GM23338 (cell line): ENCODE measurements around the gene ARPC1A. TPM values are rescaled to one million over a fixed set of nuclear protein-coding genes. Genes with fewer than 3 reads are reported as not detected.
A peak's percentile ranks its signal among the peaks of the same experiment; 100 is the strongest.

Experiments
- ATAC-seq: fragments of 200-7000 bp; cut with Tn5 transposase; 3 replicates; pipeline ENCODE4 v1.9.1; 2020
- DNase-seq: peaks from one replicate; pipeline ENCODE4 v3.0.0-alpha.2; 2015; ENCODE audit warnings: low spot score
- H2AFZ ChIP-seq: fragments of 200-600 bp; sonication (generic); 2 replicates; pipeline ENCODE4 v1.8.0; 2016; ENCODE audit warnings: antibody characterized with exemption, mild to moderate bottlenecking, moderate library complexity
- H3F3A ChIP-seq: fragments of 200-600 bp; sonication (generic); replicated peaks from 2 replicates; pipeline ENCODE4 v1.8.0; 2017; ENCODE audit warnings: antibody characterized with exemption, mixed run types, low read depth
- H3K27ac ChIP-seq: fragments of 200-600 bp; sonication (generic); 2 replicates; pipeline ENCODE4 v1.6.1; 2016; ENCODE audit warnings: low read depth
- H3K27me3 ChIP-seq: fragments of 200-600 bp; sonication (generic); 2 replicates; pipeline ENCODE4 v1.8.0; 2016; ENCODE audit warnings: mild to moderate bottlenecking, mixed run types, moderate library complexity; ENCODE audit not compliant: insufficient read depth
- H3K36me3 ChIP-seq: fragments of 200-600 bp; sonication (generic); 2 replicates; pipeline ENCODE4 v1.8.0; 2016; ENCODE audit warnings: mild to moderate bottlenecking; ENCODE audit not compliant: insufficient read depth
- H3K4me1 ChIP-seq: fragments of 200-600 bp; sonication (generic); 2 replicates; pipeline ENCODE4 v1.8.0; 2016; ENCODE audit warnings: mild to moderate bottlenecking, moderate library complexity; ENCODE audit not compliant: insufficient read depth
- H3K4me2 ChIP-seq: fragments of 200-600 bp; sonication (generic); 2 replicates; pipeline ENCODE4 v1.7.1; 2017; ENCODE audit warnings: mixed run types
- H3K4me3 ChIP-seq: fragments of 200-600 bp; sonication (generic); 2 replicates; pipeline ENCODE4 v1.6.1; 2016; ENCODE audit warnings: mixed run types
- H3K79me2 ChIP-seq: fragments of 200-600 bp; sonication (generic); replicated peaks from 2 replicates; pipeline ENCODE4 v1.8.0; 2017; ENCODE audit warnings: mild to moderate bottlenecking; ENCODE audit not compliant: insufficient read depth
- H3K9me2 ChIP-seq: fragments of 200-600 bp; sonication (generic); 2 replicates; pipeline ENCODE4 v1.8.0; 2017; ENCODE audit not compliant: insufficient read depth
- H4K20me1 ChIP-seq: fragments of 200-600 bp; sonication (generic); replicated peaks from 2 replicates; pipeline ENCODE4 v1.8.0; 2017; ENCODE audit warnings: mild to moderate bottlenecking; ENCODE audit not compliant: insufficient read depth
- H3K27ac Mint-ChIP-seq: 2 replicates; pipeline ENCODE4 v1.8.0; 2020; ENCODE audit warnings: inconsistent platforms, mild to moderate bottlenecking, moderate library complexity, mixed read lengths
- H3K27me3 Mint-ChIP-seq: 3 replicates; pipeline ENCODE4 v1.8.0; 2022; ENCODE audit warnings: low read depth, mild to moderate bottlenecking, moderate library complexity, mixed read lengths, inconsistent platforms; ENCODE audit not compliant: insufficient read depth, poor library complexity
- H3K36me3 Mint-ChIP-seq: 3 replicates; pipeline ENCODE4 v1.8.0; 2021; ENCODE audit warnings: low read depth, mild to moderate bottlenecking, inconsistent platforms, moderate library complexity, mixed read lengths
- H3K4me1 Mint-ChIP-seq: 3 replicates; pipeline ENCODE4 v1.8.0; 2020; ENCODE audit warnings: mild to moderate bottlenecking, inconsistent platforms, mixed read lengths
- H3K4me3 Mint-ChIP-seq: 3 replicates; pipeline ENCODE4 v1.8.0; 2021; ENCODE audit warnings: moderate library complexity, mild to moderate bottlenecking, inconsistent platforms, mixed read lengths
- H3K9me3 Mint-ChIP-seq: 3 replicates; pipeline ENCODE4 v1.8.0; 2020; ENCODE audit warnings: moderate library complexity, mild to moderate bottlenecking, inconsistent platforms, mixed read lengths
- CTCF ChIP-seq, 2 experiments: fragments of 200-600 bp in 1 of 2; sonication (generic) in 1 of 2; conservative IDR thresholded peaks; 2 replicates each; pipeline versions ENCODE4 v1.5.1 to v1.6.1; 2016 to 2017; ENCODE audit warnings: antibody characterized with exemption in 2 of 2, low read depth in 2 of 2, mild to moderate bottlenecking in 2 of 2, moderate library complexity in 1 of 2
- JUNB ChIP-seq: IDR thresholded peaks from one replicate; pipeline ENCODE4 v1.6.1; 2016; ENCODE audit warnings: antibody characterized with exemption; ENCODE audit not compliant: unreplicated experiment
- NANOG ChIP-seq: IDR thresholded peaks from 2 replicates; pipeline ENCODE4 v1.6.1; 2016; ENCODE audit warnings: antibody characterized with exemption, borderline replicate concordance
- STAT1 ChIP-seq: IDR thresholded peaks from one replicate; pipeline ENCODE4 v1.6.1; 2016; ENCODE audit warnings: antibody characterized with exemption; ENCODE audit not compliant: unreplicated experiment
- ZNF462 ChIP-seq: fragments of 250-450 bp; sonication (Bioruptor Pico); IDR thresholded peaks from 2 replicates; pipeline ENCODE4 v1.5.0; 2020; ENCODE audit warnings: mild to moderate bottlenecking, moderate library complexity
- polyA plus RNA-seq: library from polyadenylated mRNA; unstranded; fragments of >200 nt; fragmentation: Nextera tagmentation; extraction: Ambion mirVana; gene quantifications from 2 replicates; pipeline ENCODE4 v1.2.1, GENCODE V29; 2016
- total RNA-seq: library from RNA; depleted of rRNA; stranded (reverse); fragments of >200 nt; shearing (Covaris generic); gene quantifications from 2 replicates; pipeline ENCODE4 v1.2.3, GENCODE V29; 2014

ARPC1A gene
- total and polyA plus RNA-seq, 2 experiments from 2014 or later = 108 to 210 TPM

GRCh38 chr7:99407872-99408378, 82.2 kb downstream of the ARPC1A start:
- peak overlapping the region; percentile 95 for H3K4me3 Mint-ChIP-seq
- H3F3A ChIP-seq = peaks cover 33% of the 10 kb centered on the region
- H3K9me2 ChIP-seq = no peaks in the 10 kb centered on the region
- no peaks in the 10 kb centered on the region for H3K27me3 ChIP-seq
- peak; percentile 41 for DNase-seq
- H3K36me3 Mint-ChIP-seq = peaks cover 61% of the 10 kb centered on the region
- peak overlapping the region; percentile 100 for H3K27ac Mint-ChIP-seq
- H3K27ac ChIP-seq = peak overlapping the region; percentile 88
- peaks cover 21% of the 10 kb centered on the region for H3K4me1 Mint-ChIP-seq
- TF ChIP-seq ZNF462 (CRISPR knock-in tag) (no peak), CTCF (conservative IDR thresholded peaks at IDR 0.05; ENCODE audit: low read depth in 2 of 2) (no peak), JUNB (no peak), NANOG (no peak), STAT1 (no peak)
- H3K79me2 ChIP-seq = peaks cover 76% of the 10 kb centered on the region
- peaks cover 6% of the 10 kb centered on the region for H3K27me3 Mint-ChIP-seq
- H3K36me3 ChIP-seq = peaks cover 31% of the 10 kb centered on the region
- peaks cover 52% of the 10 kb centered on the region for H4K20me1 ChIP-seq
- ATAC-seq = peak; percentile 21
- no peak overlapping the region for H2AFZ ChIP-seq
- H3K9me3 Mint-ChIP-seq = no peaks in the 10 kb centered on the region
- H3K4me1 ChIP-seq = peaks cover 21% of the 10 kb centered on the region
- H3K4me3 ChIP-seq = peak overlapping the region; percentile 88
- peak overlapping the region; percentile 90 for H3K4me2 ChIP-seq
